KOPT-K1 (cell line): ENCODE measurements around the gene KLHL28.

Experiments
- H3K27ac ChIP-seq: fragments of 200-600 bp; sonication (generic); 2 replicates; pipeline ENCODE4 v1.5.1; 2016; ENCODE audit warnings: antibody characterized with exemption, mild to moderate bottlenecking, low read depth, low read length; ENCODE audit not compliant: poor library complexity, severe bottlenecking
- H3K36me3 ChIP-seq: fragments of 200-600 bp; sonication (generic); 2 replicates; pipeline ENCODE4 v1.5.1; 2017; ENCODE audit warnings: antibody characterized with exemption, mild to moderate bottlenecking, low read length, moderate library complexity; ENCODE audit not compliant: insufficient read depth
- H3K9me3 ChIP-seq: fragments of 200-600 bp; sonication (generic); 2 replicates; pipeline ENCODE4 v1.5.1; 2017; ENCODE audit warnings: antibody characterized with exemption, low read length, mild to moderate bottlenecking; ENCODE audit not compliant: insufficient read depth, poor library complexity, severe bottlenecking

KLHL28 gene

DNA sequence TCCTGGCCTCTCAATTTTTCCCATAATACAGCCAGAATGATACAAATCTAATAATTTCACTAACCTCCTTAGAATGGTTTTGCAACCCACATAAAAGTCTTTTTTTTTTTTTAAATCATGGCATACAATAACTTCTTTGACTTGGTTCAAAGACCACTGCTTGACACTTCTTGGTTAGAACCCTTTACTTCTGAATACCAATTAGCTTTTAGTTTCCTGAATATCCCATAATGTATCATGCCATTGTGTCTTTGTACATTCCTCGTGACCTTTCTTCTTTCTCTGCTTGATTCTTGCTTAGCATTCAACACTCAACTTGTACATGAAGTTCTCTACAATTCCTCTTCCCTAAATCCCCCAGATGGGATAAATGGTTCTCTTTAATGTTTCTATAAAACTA is 19.3 kb downstream of the KLHL28 start:
- Histone ChIP-seq H3K36me3 (peaks cover 77% of the 10 kb centered on the region), H3K27ac (no peak overlapping the region), H3K9me3 (peaks cover 4% of the 10 kb centered on the region)

DNA sequence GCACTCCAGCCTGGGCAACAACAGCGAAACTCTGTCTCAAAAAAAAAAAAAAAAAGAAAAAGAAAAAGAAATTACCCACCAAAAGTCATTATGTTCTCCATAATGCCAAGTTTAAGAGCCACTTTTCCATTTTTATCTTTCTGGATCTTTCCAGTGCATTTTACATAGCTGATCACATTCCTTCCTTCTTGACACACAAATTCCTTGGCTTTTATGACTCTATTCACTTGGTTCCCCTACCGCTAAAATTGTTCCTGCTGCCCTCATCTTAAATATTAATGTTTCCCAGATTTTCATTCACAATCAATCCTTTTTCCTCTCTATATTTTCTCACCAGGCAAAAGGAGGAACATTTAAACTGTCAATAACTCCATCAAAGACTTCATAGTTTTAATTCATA is 20.2 kb downstream of the KLHL28 start:
- Histone ChIP-seq H3K27ac (no peak overlapping the region), H3K9me3 (no peaks in the 10 kb centered on the region), H3K36me3 (peaks cover 75% of the 10 kb centered on the region)

DNA sequence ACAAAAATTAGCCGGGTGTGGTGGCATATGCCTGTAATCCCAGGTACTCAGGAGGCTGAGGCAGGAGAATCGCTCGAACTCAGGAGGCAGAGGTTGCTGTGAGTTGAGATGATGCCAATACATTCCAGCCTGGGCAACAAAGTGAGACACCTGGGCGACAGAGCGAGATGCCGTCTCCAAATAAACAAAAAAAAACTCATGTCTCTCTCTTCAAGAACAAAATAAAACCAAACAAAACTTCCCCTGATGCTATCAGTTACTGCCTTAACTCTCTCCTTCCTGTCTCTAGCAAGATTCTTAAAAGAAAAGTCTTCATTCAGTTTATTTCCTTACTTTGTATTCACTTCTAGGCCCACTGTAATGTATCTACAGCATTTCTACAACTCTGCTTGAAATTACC is 20.8 kb downstream of the KLHL28 start:
- H3K9me3 ChIP-seq = no peaks in the 10 kb centered on the region
- peaks cover 76% of the 10 kb centered on the region for H3K36me3 ChIP-seq
- H3K27ac ChIP-seq = no peak overlapping the region

DNA sequence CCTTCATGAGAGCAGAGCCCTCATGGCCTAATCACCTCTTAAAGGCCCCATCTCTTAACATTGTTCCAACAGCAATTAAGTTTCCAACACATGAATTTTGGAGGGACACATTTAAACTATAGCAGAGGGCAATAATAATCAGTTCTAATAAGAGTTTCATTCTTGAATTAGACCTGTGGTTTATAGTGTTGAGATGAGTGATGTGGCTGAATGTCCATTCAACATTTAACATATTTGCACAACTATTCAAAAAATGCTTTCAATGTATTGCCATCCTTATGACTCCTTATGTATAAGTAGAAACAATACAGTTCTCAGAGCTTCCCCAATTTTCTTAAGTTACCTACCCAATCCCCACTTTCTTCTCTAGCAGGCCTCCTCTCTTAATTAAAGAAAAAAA is 21.5 kb downstream of the KLHL28 start:
- peaks cover 69% of the 10 kb centered on the region for H3K36me3 ChIP-seq

GRCh38 chr14:44937547-44937946 is 24.2 kb downstream of the KLHL28 start:
- no peaks in the 10 kb centered on the region for H3K9me3 ChIP-seq
- peaks cover 65% of the 10 kb centered on the region for H3K36me3 ChIP-seq
- H3K27ac ChIP-seq = no peak overlapping the region

More for the DNA sequence above, 21.5 kb downstream of the KLHL28 start:
- H3K27ac ChIP-seq = no peak overlapping the region
- no peaks in the 10 kb centered on the region for H3K9me3 ChIP-seq

DNA sequence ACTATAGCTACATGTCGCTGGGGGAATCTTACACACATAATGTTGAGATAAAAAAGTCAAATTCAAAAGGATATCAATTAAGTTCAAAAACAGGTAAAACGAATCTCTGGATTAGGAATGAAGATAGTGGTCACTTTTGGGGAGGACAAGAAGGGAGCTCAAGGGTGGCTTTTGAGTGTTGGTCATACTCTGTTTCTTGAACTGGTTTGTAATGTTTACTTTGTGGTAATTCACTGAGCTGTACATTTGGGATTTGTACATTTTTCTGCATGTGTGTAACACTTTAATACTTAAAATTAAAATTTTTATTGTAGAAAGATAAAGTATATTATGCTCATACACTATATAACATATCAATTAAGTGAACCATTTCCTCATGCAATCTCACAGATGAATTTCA is 26.6 kb downstream of the KLHL28 start:
- Histone ChIP-seq H3K9me3 (no peaks in the 10 kb centered on the region), H3K36me3 (peaks cover 72% of the 10 kb centered on the region), H3K27ac (no peak overlapping the region)

- H3K27ac ChIP-seq = no peak overlapping the region
- H3K9me3 ChIP-seq = no peaks in the 10 kb centered on the region
- H3K36me3 ChIP-seq = peaks cover 38% of the 10 kb centered on the region
Measured at GRCh38 chr14:44928793-44929192, 33.0 kb downstream of the KLHL28 start.

DNA sequence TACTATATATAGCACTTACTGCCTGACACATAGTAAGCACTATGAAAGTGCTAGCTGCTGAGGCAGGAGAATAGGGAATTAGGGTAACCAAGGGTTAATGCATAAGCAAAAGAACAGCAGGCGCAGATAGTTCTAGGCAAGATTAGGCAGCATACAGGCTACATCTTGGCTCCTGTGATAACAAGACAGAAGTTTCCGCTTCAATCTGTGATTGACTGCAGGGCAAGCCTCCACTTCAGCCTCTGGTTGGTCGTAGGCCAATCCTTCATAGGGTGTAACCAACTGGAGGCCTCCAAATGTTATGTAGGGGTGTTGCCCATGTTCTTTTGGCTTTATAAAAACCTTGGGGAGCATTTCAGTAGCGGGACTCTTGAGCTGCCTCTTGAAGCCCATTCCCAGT is 46.9 kb downstream of the KLHL28 start:
- H3K9me3 ChIP-seq = peaks cover 10% of the 10 kb centered on the region
- H3K27ac ChIP-seq = no peak overlapping the region
- no peaks in the 10 kb centered on the region for H3K36me3 ChIP-seq

DNA sequence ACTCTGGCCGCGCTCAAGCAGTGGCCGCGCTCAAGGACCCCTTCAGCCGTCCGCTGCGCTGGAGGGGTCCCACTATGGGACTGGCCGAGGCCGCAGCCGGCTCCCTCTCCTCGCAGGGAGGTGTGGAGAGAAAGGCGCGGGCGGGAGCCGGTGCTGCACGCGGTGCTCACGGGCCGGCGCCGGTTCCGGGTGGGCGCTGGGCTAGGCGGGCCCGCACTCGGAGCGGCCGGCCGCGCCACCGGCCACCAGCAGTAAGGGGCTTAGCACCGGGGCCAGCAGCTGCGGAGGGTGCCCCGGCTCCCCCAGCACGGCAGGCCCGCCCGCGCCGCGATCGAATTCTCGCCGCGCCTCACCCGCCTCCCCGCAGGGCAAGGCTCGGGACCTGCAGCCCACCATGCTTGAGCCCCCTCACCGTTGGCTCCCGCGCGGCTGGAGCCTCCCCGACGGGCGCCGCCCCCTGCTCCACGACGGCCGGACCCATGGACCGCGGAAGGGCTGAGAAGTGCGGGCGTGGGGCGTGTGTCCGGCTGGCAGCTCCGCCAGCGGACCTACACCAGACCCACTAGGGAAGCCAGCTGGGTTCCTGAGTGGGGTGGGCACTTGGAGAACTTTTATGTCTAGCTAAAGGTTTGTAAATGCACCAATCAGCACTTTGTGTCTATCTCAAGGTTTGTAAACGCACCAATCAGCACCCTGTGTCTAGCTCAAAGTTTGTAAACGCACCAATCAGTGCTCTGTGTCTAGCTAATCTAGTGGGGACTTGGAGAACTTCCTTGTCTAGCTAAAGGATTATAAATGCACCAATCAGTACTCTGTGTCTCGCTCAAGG is 49.5 kb downstream of the KLHL28 start:
- Histone ChIP-seq H3K9me3 (peaks cover 10% of the 10 kb centered on the region), H3K36me3 (no peaks in the 10 kb centered on the region), H3K27ac (no peak overlapping the region)

DNA sequence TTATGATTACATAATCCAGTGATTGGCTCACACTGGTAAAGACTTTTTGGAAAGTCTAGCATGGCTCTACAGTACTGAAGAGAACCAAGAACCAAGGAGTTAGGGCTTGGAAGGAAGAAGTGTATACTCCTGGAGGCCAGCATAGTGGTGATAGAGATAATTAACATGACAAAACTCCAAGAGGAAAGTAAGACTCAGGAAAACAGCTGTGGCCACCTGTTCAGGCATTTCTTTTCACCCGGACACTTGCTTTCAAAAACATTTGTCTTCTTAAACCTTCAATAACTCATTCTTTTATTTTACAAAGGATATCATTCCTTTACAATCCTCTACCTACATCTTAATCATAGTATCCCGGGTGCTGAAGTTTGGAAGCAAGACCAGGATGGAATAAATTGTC is 50.9 kb downstream of the KLHL28 start:
- Histone ChIP-seq H3K27ac (no peak overlapping the region), H3K36me3 (no peaks in the 10 kb centered on the region), H3K9me3 (peaks cover 10% of the 10 kb centered on the region)

- Histone ChIP-seq H3K9me3 (no peaks in the 10 kb centered on the region), H3K36me3 (no peaks in the 10 kb centered on the region), H3K27ac (no peak overlapping the region)
Measured at GRCh38 chr14:44901696-44902095, 60.1 kb downstream of the KLHL28 start.

DNA sequence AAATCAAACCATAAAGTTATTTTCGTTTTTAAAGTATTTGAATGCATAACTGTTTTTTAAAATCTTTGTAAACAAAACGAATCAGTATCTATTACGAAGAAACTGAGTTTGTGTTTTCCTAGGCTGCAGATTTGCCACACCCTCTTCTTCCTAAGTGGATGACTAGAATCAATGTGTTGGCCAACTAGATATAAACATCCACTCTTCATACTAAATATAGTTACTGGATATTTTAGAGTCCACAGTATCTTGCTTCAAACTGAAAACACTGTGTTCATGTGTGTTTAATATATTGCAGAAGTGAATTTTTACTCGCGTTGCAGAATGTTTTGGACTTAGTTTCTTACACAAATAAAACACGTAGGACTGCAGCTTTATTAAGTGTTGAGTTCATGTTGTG is 63.2 kb downstream of the KLHL28 start:
- no peak overlapping the region for H3K27ac ChIP-seq

DNA sequence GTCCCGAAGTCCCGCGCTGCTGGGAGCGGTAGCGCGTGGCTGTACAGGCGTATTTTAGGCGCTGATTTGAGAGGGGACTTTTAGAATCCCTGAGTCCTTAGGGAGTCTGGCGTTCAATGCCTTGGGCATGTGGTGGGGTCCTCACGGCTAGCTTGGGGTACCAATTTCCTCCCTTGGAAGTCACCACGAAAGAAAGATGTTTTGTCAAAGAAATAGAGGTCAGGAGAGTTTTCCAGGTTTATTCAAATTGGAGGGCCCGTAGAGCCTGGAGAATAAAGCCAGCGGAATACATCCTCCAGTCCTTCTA is 63.9 kb downstream of the KLHL28 start:
- H3K27ac ChIP-seq = peak overlapping the region; percentile 59
- H3K9me3 ChIP-seq = no peaks in the 10 kb centered on the region
- H3K36me3 ChIP-seq = no peaks in the 10 kb centered on the region

More for the DNA sequence above, 63.2 kb downstream of the KLHL28 start:
- Histone ChIP-seq H3K36me3 (no peaks in the 10 kb centered on the region), H3K9me3 (no peaks in the 10 kb centered on the region)

GRCh38 chr14:44897041-44897844 is 64.5 kb downstream of the KLHL28 start:
- H3K27ac ChIP-seq = peak overlapping the region; percentile 59
- no peaks in the 10 kb centered on the region for H3K36me3 ChIP-seq
- H3K9me3 ChIP-seq = no peaks in the 10 kb centered on the region

DNA sequence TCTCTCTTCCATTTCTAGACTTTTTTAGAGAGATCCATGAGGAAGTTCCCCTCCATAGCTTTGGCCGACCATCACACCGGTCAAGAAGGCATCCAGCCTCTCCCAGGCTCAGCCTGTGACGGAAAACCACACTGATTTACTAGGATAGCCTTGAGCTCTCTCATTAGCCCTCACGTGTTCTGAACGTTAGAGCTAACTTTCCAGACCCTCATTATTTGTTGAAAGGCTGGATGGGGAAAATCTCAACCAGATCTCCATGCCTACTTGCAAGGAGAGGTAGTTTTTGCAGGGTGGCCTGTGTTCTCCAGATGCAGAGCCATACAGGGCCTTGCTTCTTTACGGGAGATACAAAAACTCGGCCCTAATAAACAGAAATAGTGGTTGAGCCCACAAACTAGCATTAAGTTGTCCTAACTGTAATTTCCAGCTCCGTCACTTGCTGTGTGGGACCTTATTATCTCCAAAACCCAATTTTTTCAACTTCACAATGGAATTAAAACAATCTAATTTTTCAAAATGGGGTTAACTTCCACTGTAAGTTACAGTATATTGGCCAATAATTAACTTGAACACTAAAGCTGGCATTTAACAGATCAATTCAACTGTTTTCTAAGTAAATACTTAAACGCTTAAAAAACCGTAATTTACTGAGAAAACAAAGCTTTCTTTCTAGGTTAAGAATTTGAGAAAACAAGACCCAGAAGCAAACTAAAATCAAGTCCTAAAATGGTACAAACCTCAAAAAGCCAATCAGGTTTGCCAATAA is 65.3 kb downstream of the KLHL28 start:
- H3K36me3 ChIP-seq = no peaks in the 10 kb centered on the region
- H3K27ac ChIP-seq = peak overlapping the region; percentile 6
- H3K9me3 ChIP-seq = no peaks in the 10 kb centered on the region
